Activated B cell treated with CpG ODN at 0.5 μM for 24 hours (primary cell): Measurements from ENCODE around the gene NLRP6. TPM values are rescaled to one million over a fixed set of nuclear protein-coding genes. Genes with fewer than 3 reads are reported as not detected.
A peak's percentile ranks its signal among the peaks of the same experiment; 100 is the strongest.
"Not testable (repeated sequence)": the region's sequence is repeated elsewhere in the genome, so short reads cannot be mapped to it uniquely, and the experiment has no call there.

Experiments
- ATAC-seq: fragments of 200-7000 bp; cut with Tn5 transposase; one replicate; pipeline ENCODE4 v1.10.0; 2021; ENCODE audit warnings: low read depth, mild to moderate bottlenecking, moderate library complexity
- CTCF ChIA-PET: fragments of 350-600 bp; sonication (Branson Sonifier 250); formaldehyde crosslinking; loops from one replicate; lab custom pipeline; 2021; ENCODE audit warnings: antibody characterized with exemption; lab: Charles Lee
- POLR2A ChIA-PET: fragments of 350-600 bp; sonication (Branson Sonifier 250); formaldehyde crosslinking; loops from one replicate; lab custom pipeline; 2021; ENCODE audit warnings: antibody characterized with exemption; lab: Charles Lee
- DNase-seq: peaks from one replicate; pipeline ENCODE4 v3.0.0; 2022
- H3K27ac Mint-ChIP-seq: one replicate; pipeline ENCODE4 v1.8.0; 2020; ENCODE audit warnings: mixed read lengths
- H3K27me3 Mint-ChIP-seq: one replicate; pipeline ENCODE4 v1.8.0; 2021; ENCODE audit warnings: mixed read lengths
- H3K36me3 Mint-ChIP-seq: one replicate; pipeline ENCODE4 v1.8.0; 2021; ENCODE audit warnings: low read depth, mixed read lengths
- H3K4me1 Mint-ChIP-seq: one replicate; pipeline ENCODE4 v1.8.0; 2021; ENCODE audit warnings: mixed read lengths
- H3K4me3 Mint-ChIP-seq: one replicate; pipeline ENCODE4 v1.8.0; 2020; ENCODE audit warnings: mild to moderate bottlenecking, mixed read lengths
- H3K9me3 Mint-ChIP-seq: one replicate; pipeline ENCODE4 v1.8.0; 2020; ENCODE audit warnings: mixed read lengths
- CTCF ChIP-seq: fragments of 200-600 bp; IDR thresholded peaks from one replicate; pipeline ENCODE4 v1.8.0; 2022; ENCODE audit warnings: antibody characterized with exemption, mild to moderate bottlenecking
- intact Hi-C: fragments of 100-400 bp; cut with micrococcal nuclease; formaldehyde crosslinking; loops from one replicate; pipeline ENCODE4 v1.15.1; 2024
- total RNA-seq: library from RNA; stranded (reverse); gene quantifications from 2 replicates; pipeline ENCODE4 v1.2.3, GENCODE V29; 2022

Gene NLRP6
- total RNA-seq, 1 donor from 2014 or later, result 0.64 TPM

- not testable (repeated sequence) for ATAC-seq, DNase-seq, H3K27me3 Mint-ChIP-seq, H3K36me3 Mint-ChIP-seq, H3K9me3 Mint-ChIP-seq
- POLR2A ChIA-PET, result interaction anchor here (0.7 to 3.2 kb wide), 6 partner anchors 9 to 102 kb away, joined by 3 to 15 read pairs (median 7); partner anchors contain the start of genes BET1L, PGGHG and RIC8A
- Mint-ChIP-seq H3K4me1 (peaks cover 56% of the 10 kb centered on the region), H3K4me3 (peak overlapping the region; percentile 99), H3K27ac (peak overlapping the region; percentile 98)
- intact Hi-C loops, result loop anchor here (1.0 to 5.0 kb wide), 6 partner anchors 8 to 208 kb away; partner anchors contain the start of genes BET1L, PSMD13, PTDSS2 and RIC8A
- CTCF ChIA-PET, result interaction anchor here (1.0 to 1.7 kb wide), 4 partner anchors 8 to 58 kb away, joined by 3 to 6 read pairs (median 4); no protein-coding TSS in a partner anchor
These were observed 30.8 kb downstream of the NLRP6 start for GRCh38 chr11:308740-309665.

- ATAC-seq, H3K9me3 Mint-ChIP-seq, H3K36me3 Mint-ChIP-seq, DNase-seq, H3K27me3 Mint-ChIP-seq: not testable (repeated sequence)
- intact Hi-C loops, result loop anchor here (1.0 to 5.0 kb wide), 5 partner anchors 7 to 207 kb away; partner anchors contain the start of genes BET1L, PSMD13, PTDSS2 and RIC8A
- Mint-ChIP-seq H3K4me1 (peaks cover 60% of the 10 kb centered on the region), H3K4me3 (peak overlapping the region; percentile 99), H3K27ac (peak overlapping the region; percentile 98)
- CTCF ChIA-PET, result interaction anchor here (1.7 kb wide), 1 partner anchor 59 kb away, joined by 6 read pairs; no protein-coding TSS in a partner anchor
- POLR2A ChIA-PET, result interaction anchor here (0.6 to 3.2 kb wide), 5 partner anchors 22 to 103 kb away, joined by 4 to 15 read pairs (median 10); partner anchors contain the start of genes BET1L, PGGHG and RIC8A
These were observed 31.9 kb downstream of the NLRP6 start for GRCh38 chr11:309979-310572.

GRCh38 chr11:311013-311748 lies 33.0 kb downstream of the NLRP6 start:
- ATAC-seq, result peak; percentile 77
- POLR2A ChIA-PET, result interaction anchor here (0.6 to 2.1 kb wide), 3 partner anchors 16 to 44 kb away, joined by 4 to 19 read pairs (median 4); no protein-coding TSS in a partner anchor

GRCh38 chr11:312092-312816 lies 34.0 kb downstream of the NLRP6 start:
- DNase-seq, result no peak
- peak overlapping the region; percentile 89 for H3K27ac Mint-ChIP-seq
- no peaks in the 10 kb centered on the region for H3K9me3 Mint-ChIP-seq
- TF ChIP-seq CTCF, result no peak
- no peak for ATAC-seq
- H3K27me3 Mint-ChIP-seq, result no peaks in the 10 kb centered on the region
- intact Hi-C loops, result loop anchor here (2.0 kb wide), 1 partner anchor 15 kb away; no protein-coding TSS in a partner anchor
- peaks cover 67% of the 10 kb centered on the region for H3K4me1 Mint-ChIP-seq
- H3K4me3 Mint-ChIP-seq, result peak overlapping the region; percentile 81
- H3K36me3 Mint-ChIP-seq, result peaks cover 3% of the 10 kb centered on the region
- ChIA-PET CTCF (interaction anchor here (1.0 kb wide), 1 partner anchor 10 kb away, joined by 3 read pairs; no protein-coding TSS in a partner anchor), POLR2A (interaction anchor here (0.6 to 2.1 kb wide), 7 partner anchors 11 to 45 kb away, joined by 3 to 19 read pairs (median 4); partner anchors contain the start of gene PGGHG)

More at GRCh38 chr11:311013-311748, 33.0 kb downstream of the NLRP6 start:
- DNase-seq, H3K36me3 Mint-ChIP-seq, H3K9me3 Mint-ChIP-seq, H3K27me3 Mint-ChIP-seq, intact Hi-C loops: not testable (repeated sequence)
- Mint-ChIP-seq H3K4me1 (peaks cover 63% of the 10 kb centered on the region), H3K27ac (peak overlapping the region; percentile 89), H3K4me3 (peak overlapping the region; percentile 81)
- CTCF ChIA-PET, result interaction anchor here (0.6 kb wide), 1 partner anchor 30 kb away, joined by 3 read pairs; no protein-coding TSS in a partner anchor

- H3K27me3 Mint-ChIP-seq, result no peaks in the 10 kb centered on the region
- H3K27ac Mint-ChIP-seq, result peak overlapping the region; percentile 89
- CTCF ChIA-PET, result interaction anchor here (1.0 kb wide), 1 partner anchor 9 kb away, joined by 3 read pairs; no protein-coding TSS in a partner anchor
- POLR2A ChIA-PET, result interaction anchor here (1.3 to 2.1 kb wide), 4 partner anchors 9 to 46 kb away, joined by 3 to 19 read pairs (median 10); partner anchors contain the start of gene PGGHG
- ATAC-seq (no peak), DNase-seq (no peak)
- peak overlapping the region; percentile 81 for H3K4me3 Mint-ChIP-seq
- intact Hi-C loops, result loop anchor here (2.0 kb wide), 1 partner anchor 13 kb away; no protein-coding TSS in a partner anchor
- H3K36me3 Mint-ChIP-seq, result no peaks in the 10 kb centered on the region
- TF ChIP-seq CTCF, result no peak
- H3K9me3 Mint-ChIP-seq, result no peaks in the 10 kb centered on the region
- H3K4me1 Mint-ChIP-seq, result peaks cover 64% of the 10 kb centered on the region
These were observed 35.1 kb downstream of the NLRP6 start for GRCh38 chr11:313304-313786.
